OCI-LY7 (cell line): ENCODE results near the gene RNASEH1. TPM values are rescaled to one million over a fixed set of nuclear protein-coding genes. Genes with fewer than 3 reads are reported as not detected.

Experiments
- total RNA-seq, 2 experiments: library from RNA; depleted of rRNA in 1 of 2; stranded (reverse); fragments of >200 nt in 1 of 2; shearing (Covaris generic) in 1 of 2; gene quantifications; 2 replicates each; pipeline ENCODE4 v1.2.3, GENCODE V29; 2014 to 2022

RNASEH1 gene
- total RNA-seq, 2 experiments from 2014 or later: 35.7 to 48.2 TPM

Other genes with a start within 250 kb of the RNASEH1 start
- gene EIPR1, start 180.5 kb downstream of the RNASEH1 start, total RNA-seq (2014; rRNA removed; shearing (Covaris generic)): 60.5 and 63.2 TPM in 2 replicates
- gene EIPR1, start 180.5 kb downstream of the RNASEH1 start, total RNA-seq (2022): 51.5 and 61.7 TPM in 2 replicates
- 67.0 and 91.6 TPM in 2 replicates for gene TRAPPC12, start 178.6 kb downstream of the RNASEH1 start, total RNA-seq (2014; rRNA removed; shearing (Covaris generic))
- gene TRAPPC12, start 178.6 kb downstream of the RNASEH1 start, total RNA-seq (2022): 85.2 and 93.0 TPM in 2 replicates
- 19.2 and 20.0 TPM in 2 replicates for gene ADI1, start 38.8 kb downstream of the RNASEH1 start, total RNA-seq (2014; rRNA removed; shearing (Covaris generic))
- gene ADI1, start 38.8 kb downstream of the RNASEH1 start, total RNA-seq (2022): 22.1 and 26.2 TPM in 2 replicates
- gene RPS7, start 16.9 kb upstream of the RNASEH1 start, total RNA-seq (2014; rRNA removed; shearing (Covaris generic)): 2,658 and 2,982 TPM in 2 replicates
- 2,524 and 2,654 TPM in 2 replicates for gene RPS7, start 16.9 kb upstream of the RNASEH1 start, total RNA-seq (2022)
- gene COLEC11, start 36.8 kb upstream of the RNASEH1 start, total RNA-seq (2014; rRNA removed; shearing (Covaris generic)): not detected in 2 replicates
- gene COLEC11, start 36.8 kb upstream of the RNASEH1 start, total RNA-seq (2022): 1.1 and 1.7 TPM in 2 replicates
- not detected in 2 replicates for gene ALLC, start 99.9 kb upstream of the RNASEH1 start, total RNA-seq (2014; rRNA removed; shearing (Covaris generic))
- not detected in 2 replicates for gene ALLC, start 99.9 kb upstream of the RNASEH1 start, total RNA-seq (2022)
- gene DCDC2C, start 145.2 kb upstream of the RNASEH1 start, total RNA-seq (2014; rRNA removed; shearing (Covaris generic)): not detected in 2 replicates
- gene DCDC2C, start 145.2 kb upstream of the RNASEH1 start, total RNA-seq (2022): not detected in 2 replicates